ENCODE data around the gene GCNA.

- no peak for TF ChIP-seq CTCF (optimal IDR thresholded peaks at IDR 0.05 in 1 of 3, IDR thresholded peaks at IDR 0.05 in 1 of 3, conservative IDR thresholded peaks at IDR 0.05 in 1 of 3; ENCODE audit: extremely low read depth in 1 of 3, insufficient read depth in 2 of 3, low read length in 3 of 3)
- TF ChIP-seq EZH2 (IDR thresholded peaks at IDR 0.05; ENCODE audit: low read length), result no peak
These were observed 59.6 kb downstream of the GCNA start for GRCh38 chrX:71637848-71638247.

All from keratinocyte (primary cell).